ENCODE results near the gene C12orf43. TPM values are rescaled to one million over a fixed set of nuclear protein-coding genes. Genes with fewer than 3 reads are reported as not detected.

The C12orf43 gene
- total RNA-seq, 1 experiment from 2014 or later: 25.7 TPM

GRCh38 chr12:121018860-121019617, 2.8 kb upstream of the C12orf43 start:
- Mint-ChIP-seq H3K27ac (no peak overlapping the region), H3K4me3 (no peak overlapping the region), H3K4me1 (peaks cover 8% of the 10 kb centered on the region in 2 experiments), H3K9me3 (0 out of 5 replicates have a peak, but pooled peaks cover 0 to 2% of the 10 kb centered on the region in 2 experiments), H3K36me3 (ENCODE audit: insufficient read depth in 1 of 3, low read depth in 3 of 3) (peaks cover 0 to 2% (median 0%) of the 10 kb centered on the region in 3 experiments; a peak in 1 of 7 replicates), H3K27me3 (ENCODE audit: low read depth) (peaks cover 2% of the 10 kb centered on the region)
- Histone ChIP-seq H3K4me2 (ENCODE audit: insufficient read depth, insufficient read length, low read length) (no peak overlapping the region), H3K27ac (ENCODE audit: insufficient read length, low read depth, low read length) (no peak overlapping the region), H3K23ac (ENCODE audit: insufficient read length, low read depth, low read length) (no peak overlapping the region), H3K56ac (ENCODE audit: insufficient read length, low read depth, low read length) (no peak overlapping the region), H2BK15ac (ENCODE audit: low read depth, low read length) (no peak overlapping the region), H2AK5ac (ENCODE audit: insufficient read length, low read length) (no peak overlapping the region), H4K91ac (ENCODE audit: insufficient read length, low read depth, low read length) (no peak overlapping the region), H4K20me1 (ENCODE audit: control insufficient read depth, insufficient read depth, insufficient read length) (no peaks in the 10 kb centered on the region), H3K14ac (ENCODE audit: insufficient read depth, low read length) (no peak overlapping the region), H4K5ac (ENCODE audit: insufficient read length, low read depth, low read length) (no peak overlapping the region), H2AFZ (ENCODE audit: low read length) (no peak overlapping the region), H3T11ph (ENCODE audit: low read length) (no peak overlapping the region), H2BK12ac (ENCODE audit: insufficient read length, low read depth, low read length) (no peak overlapping the region), H3K23me2 (ENCODE audit: insufficient read length, low read depth, low read length, poor library complexity, severe bottlenecking) (peaks cover 4% of the 10 kb centered on the region), H2BK20ac (ENCODE audit: low read depth, low read length, poor library complexity, severe bottlenecking) (no peak overlapping the region), H4K8ac (replicated peaks; ENCODE audit: insufficient read length, low read depth, low read length) (no peak overlapping the region), H3K18ac (ENCODE audit: insufficient read length, low read depth, low read length) (no peak overlapping the region), H3K9me3 (ENCODE audit: control insufficient read depth, low read depth, low read length) (no peaks in the 10 kb centered on the region), H3K9ac (ENCODE audit: extremely low read depth, insufficient read length, low read length) (no peak overlapping the region), H3K79me1 (ENCODE audit: insufficient read depth, low read depth, low read length, poor library complexity, severe bottlenecking) (peaks cover 3% of the 10 kb centered on the region), H3K4ac (ENCODE audit: low read depth, low read length) (no peak overlapping the region), H3K4me1 (ENCODE audit: insufficient read depth, low read length) (no peaks in the 10 kb centered on the region), H2BK5ac (ENCODE audit: insufficient read length, low read length) (no peak overlapping the region), H3K79me2 (ENCODE audit: insufficient read depth, low read length) (no peaks in the 10 kb centered on the region), H2BK120ac (ENCODE audit: low read depth, low read length, poor library complexity, severe bottlenecking) (no peak overlapping the region), H3K27me3 (ENCODE audit: insufficient read depth, low read length) (no peaks in the 10 kb centered on the region)
- no CpG with 5 or more reads among the region's 2 CpGs for WGBS (ENCODE audit: extremely low coverage, insufficient read length, low lambda C conversion rate)
- DNase-seq: no peak
- TF ChIP-seq CTCF (conservative IDR thresholded peaks at IDR 0.05): no peak
